ENCODE measurements around the gene CLDN15.
A peak's percentile ranks its signal among the peaks of the same experiment; 100 is the strongest.

CLDN15 gene

DNA sequence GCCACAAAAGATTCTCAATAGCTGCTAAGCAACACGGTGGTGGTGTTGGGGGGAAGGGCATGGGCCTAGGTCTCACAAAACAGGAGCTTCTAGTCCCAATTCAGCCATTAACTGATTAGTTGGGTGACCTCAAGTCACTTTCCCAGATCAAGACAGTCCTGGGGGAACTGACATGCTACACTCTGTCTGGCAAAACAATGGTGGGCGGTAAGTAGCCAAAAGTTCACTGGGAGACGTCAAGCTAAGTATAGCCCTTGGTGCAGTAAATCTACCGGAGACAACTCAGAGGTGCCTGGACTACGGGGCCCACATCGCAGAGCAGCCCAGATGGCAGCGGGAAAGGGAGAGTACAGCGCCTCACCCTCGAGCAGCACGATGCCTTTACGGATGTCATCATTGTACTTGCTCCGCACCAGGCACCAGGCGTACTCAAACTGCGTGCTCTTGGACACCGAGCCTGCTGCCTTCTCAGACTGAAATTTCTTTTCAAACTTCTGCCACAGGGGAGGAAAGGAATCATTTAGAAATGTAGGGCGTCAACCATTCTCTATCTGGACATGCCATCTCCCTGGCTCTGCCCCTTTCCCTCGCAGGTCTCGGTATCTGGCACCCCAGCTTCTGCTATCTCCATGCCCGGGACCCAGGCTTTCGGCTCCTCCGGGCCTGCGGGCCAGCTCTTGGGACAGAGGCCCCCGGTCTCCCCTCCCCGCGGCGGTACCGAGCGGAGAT is 6.2 kb upstream of the CLDN15 start:
- peak overlapping the region; percentile 94 for H3K4me3 ChIP-seq (ENCODE audit: low read depth, low read length)
- no peak for DNase-seq (ENCODE audit: low read depth, low spot score)
- TF ChIP-seq, protein P1, sequence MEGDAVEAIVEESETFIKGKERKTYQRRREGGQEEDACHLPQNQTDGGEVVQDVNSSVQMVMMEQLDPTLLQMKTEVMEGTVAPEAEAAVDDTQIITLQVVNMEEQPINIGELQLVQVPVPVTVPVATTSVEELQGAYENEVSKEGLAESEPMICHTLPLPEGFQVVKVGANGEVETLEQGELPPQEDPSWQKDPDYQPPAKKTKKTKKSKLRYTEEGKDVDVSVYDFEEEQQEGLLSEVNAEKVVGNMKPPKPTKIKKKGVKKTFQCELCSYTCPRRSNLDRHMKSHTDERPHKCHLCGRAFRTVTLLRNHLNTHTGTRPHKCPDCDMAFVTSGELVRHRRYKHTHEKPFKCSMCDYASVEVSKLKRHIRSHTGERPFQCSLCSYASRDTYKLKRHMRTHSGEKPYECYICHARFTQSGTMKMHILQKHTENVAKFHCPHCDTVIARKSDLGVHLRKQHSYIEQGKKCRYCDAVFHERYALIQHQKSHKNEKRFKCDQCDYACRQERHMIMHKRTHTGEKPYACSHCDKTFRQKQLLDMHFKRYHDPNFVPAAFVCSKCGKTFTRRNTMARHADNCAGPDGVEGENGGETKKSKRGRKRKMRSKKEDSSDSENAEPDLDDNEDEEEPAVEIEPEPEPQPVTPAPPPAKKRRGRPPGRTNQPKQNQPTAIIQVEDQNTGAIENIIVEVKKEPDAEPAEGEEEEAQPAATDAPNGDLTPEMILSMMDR (IDR thresholded peaks at IDR 0.05; ENCODE audit: low read depth, low read length): no peak
- in situ Hi-C loops (cut with HindIII; ENCODE audit: low sequenced_read_pairs): no loop called here

DNA sequence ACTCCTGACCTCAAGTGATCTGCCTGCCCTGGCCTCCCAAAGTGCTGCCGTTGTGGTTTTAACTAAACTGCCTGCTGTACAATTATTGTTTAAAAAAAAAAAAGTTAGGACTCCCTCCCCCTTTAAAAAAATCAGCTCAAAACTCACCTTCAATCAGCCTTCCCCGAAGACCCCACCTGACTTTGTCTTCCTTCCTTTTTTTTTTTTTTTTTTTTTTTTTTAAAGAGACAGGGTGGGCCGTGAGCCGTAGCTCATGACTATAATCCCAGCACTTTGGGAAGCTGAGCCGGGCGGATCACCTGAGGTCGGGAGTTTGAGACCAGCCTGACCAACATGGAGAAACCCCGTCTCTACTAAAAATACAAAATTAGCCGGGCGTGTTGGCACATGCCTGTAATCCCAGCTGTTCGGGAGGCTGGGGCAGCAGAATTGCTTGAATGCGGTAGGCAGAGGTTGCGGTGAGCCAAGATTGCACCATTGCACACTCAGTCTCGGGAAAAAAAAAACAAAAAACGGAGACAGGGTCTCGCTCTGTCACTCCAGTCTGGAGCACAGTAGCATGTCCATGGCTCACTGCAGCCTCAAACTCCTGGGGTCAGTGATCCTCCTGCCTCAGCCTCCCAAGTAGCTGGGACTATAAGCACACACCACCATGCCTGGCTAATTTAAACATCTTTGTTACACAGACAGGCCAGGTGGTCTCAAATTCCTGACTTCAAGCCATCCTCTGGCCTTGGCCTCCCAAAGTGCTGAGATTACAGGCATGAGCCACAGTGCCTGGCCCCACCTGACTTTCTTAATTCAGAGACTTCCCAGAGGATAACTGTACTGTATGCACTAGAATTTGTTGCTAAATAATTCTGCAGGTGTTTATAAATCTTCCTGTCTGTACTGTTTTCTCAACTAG is 4.1 kb upstream of the CLDN15 start:
- TF ChIP-seq, protein P1 (IDR thresholded peaks at IDR 0.05; ENCODE audit: low read depth, low read length): no peak
- H3K4me3 ChIP-seq (ENCODE audit: low read depth, low read length): no peak overlapping the region
- no peak for DNase-seq (ENCODE audit: low read depth, low spot score)
- in situ Hi-C loops (cut with HindIII; ENCODE audit: low sequenced_read_pairs): no loop called here

DNA sequence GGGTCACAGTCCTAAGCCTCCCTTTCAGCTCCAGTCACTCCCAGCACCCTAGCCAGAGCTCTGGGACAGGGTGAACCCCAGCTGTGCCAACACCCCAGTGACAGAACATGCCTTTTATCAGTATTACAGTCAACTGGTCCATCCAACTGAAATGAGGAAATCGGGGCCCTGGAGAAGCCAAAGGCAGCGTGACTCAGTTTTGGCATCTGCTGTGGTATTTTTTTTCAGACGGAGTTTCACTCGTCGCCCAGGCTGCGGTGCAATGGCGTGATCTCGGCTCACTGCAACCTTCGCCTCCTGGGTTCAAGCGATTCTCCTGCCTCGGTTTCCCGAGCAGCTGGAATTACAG is 3.4 kb upstream of the CLDN15 start:
- no peak for DNase-seq (ENCODE audit: low read depth, low spot score)
- no peak overlapping the region for H3K4me3 ChIP-seq (ENCODE audit: low read depth, low read length)
- in situ Hi-C loops (cut with HindIII; ENCODE audit: low sequenced_read_pairs): no loop called here
- TF ChIP-seq, protein P1 (IDR thresholded peaks at IDR 0.05; ENCODE audit: low read depth, low read length): no peak

DNA sequence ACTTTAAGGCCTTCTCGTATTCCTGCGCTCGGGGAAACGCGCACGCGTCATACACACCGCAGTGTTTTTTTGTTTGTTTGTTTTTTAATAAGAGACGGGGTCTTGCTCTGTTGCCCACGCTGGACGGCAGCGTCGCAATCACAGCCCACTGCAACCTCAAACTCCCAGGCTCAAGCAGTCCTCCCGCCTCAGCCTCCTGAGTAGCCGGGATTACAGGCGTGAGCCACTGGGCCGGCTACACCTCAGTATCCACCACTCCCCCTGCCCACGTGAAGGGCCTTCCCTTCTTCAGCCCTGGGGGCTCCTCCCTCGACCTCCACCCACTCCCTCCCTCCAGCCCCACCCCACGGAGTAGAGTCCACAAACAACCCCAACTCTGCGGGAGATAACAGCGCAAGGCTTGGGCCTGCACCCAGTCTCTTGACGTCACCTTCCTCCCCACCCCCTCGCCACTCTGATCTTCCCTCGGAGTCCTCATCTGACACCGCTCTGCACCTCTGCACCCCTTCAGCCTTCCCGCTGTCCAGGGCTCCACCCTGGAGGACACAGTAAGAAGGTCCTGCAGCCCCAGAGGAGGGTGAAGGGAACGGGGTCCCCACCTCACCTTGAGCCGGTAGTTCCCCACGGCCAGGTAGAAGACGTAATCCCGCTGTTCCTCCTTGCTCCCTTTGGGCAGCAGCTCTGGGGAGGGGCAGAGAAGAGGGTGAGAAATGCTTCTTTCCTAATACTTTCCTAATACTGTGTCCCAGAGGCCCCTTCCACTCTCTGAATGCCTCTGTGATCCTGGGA is 2.8 kb upstream of the CLDN15 start:
- in situ Hi-C loops (cut with HindIII; ENCODE audit: low sequenced_read_pairs): no loop called here
- TF ChIP-seq, protein P1 (IDR thresholded peaks at IDR 0.05; ENCODE audit: low read depth, low read length): no peak
- no peak overlapping the region for H3K4me3 ChIP-seq (ENCODE audit: low read depth, low read length)
- no peak for DNase-seq (ENCODE audit: low read depth, low spot score)

GRCh38 chr7:101239951-101240220 is 2.3 kb upstream of the CLDN15 start:
- TF ChIP-seq, protein P1 (IDR thresholded peaks at IDR 0.05; ENCODE audit: low read depth, low read length): no peak
- DNase-seq (ENCODE audit: low read depth, low spot score): no peak
- in situ Hi-C loops (cut with HindIII; ENCODE audit: low sequenced_read_pairs): no loop called here
- no peak overlapping the region for H3K4me3 ChIP-seq (ENCODE audit: low read depth, low read length)

- TF ChIP-seq, protein P1 (IDR thresholded peaks at IDR 0.05; ENCODE audit: low read depth, low read length): no peak
- in situ Hi-C loops (cut with HindIII; ENCODE audit: low sequenced_read_pairs): no loop called here
- H3K4me3 ChIP-seq (ENCODE audit: low read depth, low read length): no peak overlapping the region
- no peak for DNase-seq (ENCODE audit: low read depth, low spot score)
Observed at GRCh38 chr7:101239191-101239950, 1.8 kb upstream of the CLDN15 start.
